Liver (tissue), 9 donors: Measurements from ENCODE around the gene FAM120B. TPM values are rescaled to one million over a fixed set of nuclear protein-coding genes. Genes with fewer than 3 reads are reported as not detected.
A peak's percentile ranks its signal among the peaks of the same experiment; 100 is the strongest.

Experiments used
- DNase-seq: peaks from one replicate; pipeline ENCODE4 v3.0.0-alpha.2; 2017; ENCODE audit warnings: low spot score
- H3K27ac ChIP-seq, 2 donors: one replicate each; pipeline ENCODE4 v1.7.0; 2013; ENCODE audit warnings: inconsistent platforms in 2 of 2, low read length in 2 of 2, control low read depth in 1 of 2, low read depth in 1 of 2, mild to moderate bottlenecking in 1 of 2
- H3K27me3 ChIP-seq, 4 donors: one replicate each; pipeline versions ENCODE4 v1.6.1 to v1.7.0; 2013; ENCODE audit warnings: low read length in 3 of 4, inconsistent platforms in 1 of 4, mild to moderate bottlenecking in 1 of 4, moderate library complexity in 1 of 4; ENCODE audit not compliant: control insufficient read depth in 4 of 4, insufficient read depth in 4 of 4
- H3K36me3 ChIP-seq, 4 donors: one replicate each; pipeline versions ENCODE4 v1.6.1 to v1.7.0; 2013; ENCODE audit warnings: low read length in 3 of 4, mild to moderate bottlenecking in 3 of 4, low read depth in 1 of 4, moderate library complexity in 1 of 4; ENCODE audit not compliant: control insufficient read depth in 4 of 4, insufficient read depth in 3 of 4
- H3K4me1 ChIP-seq, 4 donors: one replicate each; pipeline versions ENCODE4 v1.6.1 to v1.7.0; 2013; ENCODE audit warnings: low read length in 3 of 4, mild to moderate bottlenecking in 3 of 4, moderate library complexity in 1 of 4; ENCODE audit not compliant: control insufficient read depth in 4 of 4, insufficient read depth in 4 of 4
- H3K4me3 ChIP-seq, 3 donors: one replicate each; pipeline versions ENCODE4 v1.6.1 to v1.7.0; 2013; ENCODE audit warnings: low read length in 3 of 3, control low read depth in 1 of 3, low read depth in 1 of 3, mild to moderate bottlenecking in 1 of 3
- H3K9ac ChIP-seq, 2 donors: one replicate each; pipeline ENCODE4 v1.7.0; 2013; ENCODE audit warnings: low read length in 2 of 2, mild to moderate bottlenecking in 2 of 2, moderate library complexity in 2 of 2, control low read depth in 1 of 2, low read depth in 1 of 2
- H3K9me3 ChIP-seq, 4 donors: one replicate each; pipeline versions ENCODE4 v1.6.1 to v1.7.0; 2013; ENCODE audit warnings: low read length in 3 of 4; ENCODE audit not compliant: control insufficient read depth in 4 of 4
- ATF3 ChIP-seq: IDR thresholded peaks from 2 replicates; pipeline ENCODE4 v1.6.1; 2016; ENCODE audit warnings: antibody characterized with exemption
- EGR1 ChIP-seq, 2 donors: IDR thresholded peaks; 2 replicates each; pipeline ENCODE4 v1.6.1; 2016 to 2018; ENCODE audit warnings: antibody characterized with exemption in 2 of 2, low read depth in 2 of 2
- FOXA1 ChIP-seq: IDR thresholded peaks from 2 replicates; pipeline ENCODE4 v1.6.1; 2016; ENCODE audit warnings: antibody characterized with exemption
- FOXA2 ChIP-seq: IDR thresholded peaks from 2 replicates; pipeline ENCODE4 v1.6.1; 2016; ENCODE audit warnings: antibody characterized with exemption
- GABPA ChIP-seq, 2 donors: IDR thresholded peaks in 1 of 2; conservative IDR thresholded peaks in 1 of 2; 2 replicates each; pipeline ENCODE4 v1.6.1; 2016; ENCODE audit warnings: antibody characterized with exemption in 2 of 2, mild to moderate bottlenecking in 1 of 2, moderate library complexity in 1 of 2
- HNF4A ChIP-seq, 2 donors: conservative IDR thresholded peaks; 2 replicates each; pipeline ENCODE4 v1.6.1; 2016; ENCODE audit warnings: antibody characterized with exemption in 2 of 2, mild to moderate bottlenecking in 2 of 2
- HNF4G ChIP-seq: IDR thresholded peaks from 2 replicates; pipeline ENCODE4 v1.6.1; 2016; ENCODE audit warnings: antibody characterized with exemption
- JUND ChIP-seq, 2 donors: IDR thresholded peaks; 2 replicates each; pipeline ENCODE4 v1.6.1; 2016; ENCODE audit warnings: antibody characterized with exemption in 2 of 2
- NR2F2 ChIP-seq: IDR thresholded peaks from 2 replicates; pipeline ENCODE4 v1.6.1; 2016; ENCODE audit warnings: antibody characterized with exemption
- RAD21 ChIP-seq, 2 donors: IDR thresholded peaks; 2 replicates each; pipeline ENCODE4 v1.6.1; 2016; ENCODE audit warnings: antibody characterized with exemption in 2 of 2, mild to moderate bottlenecking in 2 of 2
- RXRA ChIP-seq, 2 donors: IDR thresholded peaks; 2 replicates each; pipeline ENCODE4 v1.6.1; 2017 to 2018; ENCODE audit warnings: antibody characterized with exemption in 2 of 2, mild to moderate bottlenecking in 1 of 2
- SP1 ChIP-seq: IDR thresholded peaks from 2 replicates; pipeline ENCODE4 v1.6.1; 2018; ENCODE audit warnings: antibody characterized with exemption, mild to moderate bottlenecking
- TAF1 ChIP-seq: conservative IDR thresholded peaks from 2 replicates; pipeline ENCODE4 v1.6.1; 2016; ENCODE audit warnings: antibody characterized with exemption, mild to moderate bottlenecking
- YY1 ChIP-seq: IDR thresholded peaks from 2 replicates; pipeline ENCODE4 v1.6.1; 2016; ENCODE audit warnings: antibody characterized with exemption, mild to moderate bottlenecking
- ZBTB33 ChIP-seq: IDR thresholded peaks from 2 replicates; pipeline ENCODE4 v1.6.1; 2016; ENCODE audit warnings: antibody characterized with exemption
- WGBS: extraction: QIAGEN DNeasy Blood & Tissue Kit; methylation state at CpG from one replicate; pipeline ENCODE4 v1.1.7; 2013; 5-methylcytosine and 5-hydroxymethylcytosine counted together
- polyA plus RNA-seq, 2 donors: library from polyadenylated mRNA; stranded (reverse) in 1 of 2; unstranded in 1 of 2; fragments of 200-250 nt in 1 of 2; fragments of >200 nt in 1 of 2; fragmentation: Nextera tagmentation in 1 of 2; extraction: Ambion mirVana in 1 of 2; gene quantifications; one replicate each; pipeline versions ENCODE4 v1.2.1 to v1.2.3, GENCODE V29; 2013 to 2015
- total RNA-seq, 2 donors: library from RNA; depleted of rRNA; stranded (reverse); fragments of >200 nt; gene quantifications; one replicate each; pipeline ENCODE4 v1.2.3, GENCODE V29; 2014
- TF ChIP-seq, protein P1 (sequence below): IDR thresholded peaks from 2 replicates; pipeline ENCODE4 v1.6.1; 2016; ENCODE audit warnings: antibody characterized with exemption
- TF ChIP-seq, protein P2 (sequence below): fragments of 150-350 bp; IDR thresholded peaks from 2 replicates; pipeline ENCODE4 v1.5.1; 2017; ENCODE audit warnings: improper control_type of control experiment, low read depth, low read length; ENCODE audit not compliant: missing input control
- TF ChIP-seq, protein P3 (sequence below): IDR thresholded peaks from 2 replicates; pipeline ENCODE4 v1.6.1; 2016; ENCODE audit warnings: antibody characterized with exemption, mild to moderate bottlenecking
- donor health status: healthy.
- donor health status: healthy.
- donor health status: healthy.
- donor health status: healthy.
- donor health status: healthy.

FAM120B gene
- total and polyA plus RNA-seq, 4 donors, result 6.0 to 11.1 (median 9.1) TPM

DNA sequence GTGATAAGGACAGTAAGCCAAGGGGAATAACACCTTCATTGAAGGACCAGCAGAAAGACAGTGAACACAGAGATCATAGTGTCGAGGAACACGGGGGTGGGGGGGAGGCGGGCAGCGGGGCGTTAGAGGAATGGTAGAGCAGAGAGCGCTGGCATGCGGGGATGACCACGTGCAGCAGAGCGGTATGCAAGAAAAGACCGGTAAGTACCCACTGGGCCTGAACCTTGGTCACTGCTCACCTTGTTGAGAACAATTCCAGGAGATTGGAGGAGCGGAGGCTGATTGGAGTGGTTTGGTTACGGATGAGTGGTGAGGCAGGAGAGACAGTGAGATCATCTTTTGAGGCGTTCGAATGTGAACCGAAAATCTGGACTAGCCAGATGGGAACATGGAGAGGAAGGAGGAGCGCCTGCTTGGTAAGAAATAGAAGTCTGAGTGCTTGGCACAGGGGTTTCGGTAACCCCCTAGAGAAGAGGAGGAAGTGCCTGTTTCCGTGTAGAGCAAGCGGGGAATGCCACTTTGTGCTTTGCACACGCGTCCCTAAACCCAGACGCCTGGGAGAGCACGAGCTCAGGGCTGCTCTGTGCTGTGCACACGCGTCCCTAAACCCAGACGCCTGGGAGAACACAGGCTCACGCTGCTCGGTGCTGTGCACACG, 70.0 kb downstream of the FAM120B start (continued):
- no peak for TF ChIP-seq RXRA (IDR thresholded peaks at IDR 0.05)

- H3K27ac ChIP-seq, result no peak overlapping the region
Observed at GRCh38 chr6:170378502-170378901, 71.9 kb downstream of the FAM120B start.

DNA sequence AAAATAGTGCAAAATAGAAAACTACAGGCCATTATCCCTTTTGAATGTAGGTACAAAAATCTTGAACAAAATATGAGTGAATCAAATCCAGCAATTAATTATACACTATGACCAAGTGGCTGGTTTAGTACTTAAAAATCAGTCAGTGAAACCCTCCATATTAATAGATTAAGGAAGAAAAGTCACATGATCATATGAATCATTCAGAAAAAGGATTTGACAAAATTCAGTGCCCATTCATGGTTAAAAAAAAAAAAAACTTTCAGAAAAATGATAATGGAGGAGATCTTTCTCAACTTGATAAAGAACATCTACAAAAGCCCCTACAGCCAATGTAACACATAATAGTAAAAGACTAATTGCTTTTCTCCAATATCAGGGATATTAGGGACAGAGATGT, 75.0 kb downstream of the FAM120B start:
- H3K4me3 ChIP-seq, result no peak overlapping the region

More at GRCh38 chr6:170378502-170378901, 71.9 kb downstream of the FAM120B start:
- no peaks in the 10 kb centered on the region for H3K9me3 ChIP-seq
- 75% methylated on average over 10 of the region's 10 CpGs for WGBS
- no peak overlapping the region for H3K4me3 ChIP-seq
- no peak for TF ChIP-seq JUND (IDR thresholded peaks at IDR 0.05)
- peak in 1 of 2 donors; percentile 37 for TF ChIP-seq EGR1 (IDR thresholded peaks at IDR 0.05; ENCODE audit: low read depth in 2 of 2)
- TF ChIP-seq, protein P1, sequence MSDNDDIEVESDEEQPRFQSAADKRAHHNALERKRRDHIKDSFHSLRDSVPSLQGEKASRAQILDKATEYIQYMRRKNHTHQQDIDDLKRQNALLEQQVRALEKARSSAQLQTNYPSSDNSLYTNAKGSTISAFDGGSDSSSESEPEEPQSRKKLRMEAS, result no peak
- no peak for TF ChIP-seq NR2F2
- no peaks in the 10 kb centered on the region for H3K4me1 ChIP-seq
- no peak for DNase-seq
- H3K27me3 ChIP-seq, result no peaks in the 10 kb centered on the region
- H3K9ac ChIP-seq, result no peak overlapping the region
- peaks cover 0 to 11% (median 0%) of the 10 kb centered on the region in 4 donors for H3K36me3 ChIP-seq

More for the DNA sequence above, 75.0 kb downstream of the FAM120B start:
- Histone ChIP-seq H3K27me3 (no peaks in the 10 kb centered on the region), H3K4me1 (peaks cover 0 to 1% (median 0%) of the 10 kb centered on the region in 4 donors), H3K9ac (no peak overlapping the region), H3K27ac (no peak overlapping the region), H3K36me3 (peaks cover 0 to 5% (median 4%) of the 10 kb centered on the region in 4 donors), H3K9me3 (no peaks in the 10 kb centered on the region)
- DNase-seq, result no peak
- TF ChIP-seq FOXA2, result no peak
- no peak for TF ChIP-seq HNF4G
- no peak for TF ChIP-seq ATF3
- no peak for TF ChIP-seq GABPA (IDR thresholded peaks at IDR 0.05 in 1 of 2, conservative IDR thresholded peaks at IDR 0.05 in 1 of 2)
- no peak for TF ChIP-seq YY1
- TF ChIP-seq, protein P2, sequence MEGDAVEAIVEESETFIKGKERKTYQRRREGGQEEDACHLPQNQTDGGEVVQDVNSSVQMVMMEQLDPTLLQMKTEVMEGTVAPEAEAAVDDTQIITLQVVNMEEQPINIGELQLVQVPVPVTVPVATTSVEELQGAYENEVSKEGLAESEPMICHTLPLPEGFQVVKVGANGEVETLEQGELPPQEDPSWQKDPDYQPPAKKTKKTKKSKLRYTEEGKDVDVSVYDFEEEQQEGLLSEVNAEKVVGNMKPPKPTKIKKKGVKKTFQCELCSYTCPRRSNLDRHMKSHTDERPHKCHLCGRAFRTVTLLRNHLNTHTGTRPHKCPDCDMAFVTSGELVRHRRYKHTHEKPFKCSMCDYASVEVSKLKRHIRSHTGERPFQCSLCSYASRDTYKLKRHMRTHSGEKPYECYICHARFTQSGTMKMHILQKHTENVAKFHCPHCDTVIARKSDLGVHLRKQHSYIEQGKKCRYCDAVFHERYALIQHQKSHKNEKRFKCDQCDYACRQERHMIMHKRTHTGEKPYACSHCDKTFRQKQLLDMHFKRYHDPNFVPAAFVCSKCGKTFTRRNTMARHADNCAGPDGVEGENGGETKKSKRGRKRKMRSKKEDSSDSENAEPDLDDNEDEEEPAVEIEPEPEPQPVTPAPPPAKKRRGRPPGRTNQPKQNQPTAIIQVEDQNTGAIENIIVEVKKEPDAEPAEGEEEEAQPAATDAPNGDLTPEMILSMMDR, result no peak
- no peak for TF ChIP-seq FOXA1
- TF ChIP-seq, protein P3, sequence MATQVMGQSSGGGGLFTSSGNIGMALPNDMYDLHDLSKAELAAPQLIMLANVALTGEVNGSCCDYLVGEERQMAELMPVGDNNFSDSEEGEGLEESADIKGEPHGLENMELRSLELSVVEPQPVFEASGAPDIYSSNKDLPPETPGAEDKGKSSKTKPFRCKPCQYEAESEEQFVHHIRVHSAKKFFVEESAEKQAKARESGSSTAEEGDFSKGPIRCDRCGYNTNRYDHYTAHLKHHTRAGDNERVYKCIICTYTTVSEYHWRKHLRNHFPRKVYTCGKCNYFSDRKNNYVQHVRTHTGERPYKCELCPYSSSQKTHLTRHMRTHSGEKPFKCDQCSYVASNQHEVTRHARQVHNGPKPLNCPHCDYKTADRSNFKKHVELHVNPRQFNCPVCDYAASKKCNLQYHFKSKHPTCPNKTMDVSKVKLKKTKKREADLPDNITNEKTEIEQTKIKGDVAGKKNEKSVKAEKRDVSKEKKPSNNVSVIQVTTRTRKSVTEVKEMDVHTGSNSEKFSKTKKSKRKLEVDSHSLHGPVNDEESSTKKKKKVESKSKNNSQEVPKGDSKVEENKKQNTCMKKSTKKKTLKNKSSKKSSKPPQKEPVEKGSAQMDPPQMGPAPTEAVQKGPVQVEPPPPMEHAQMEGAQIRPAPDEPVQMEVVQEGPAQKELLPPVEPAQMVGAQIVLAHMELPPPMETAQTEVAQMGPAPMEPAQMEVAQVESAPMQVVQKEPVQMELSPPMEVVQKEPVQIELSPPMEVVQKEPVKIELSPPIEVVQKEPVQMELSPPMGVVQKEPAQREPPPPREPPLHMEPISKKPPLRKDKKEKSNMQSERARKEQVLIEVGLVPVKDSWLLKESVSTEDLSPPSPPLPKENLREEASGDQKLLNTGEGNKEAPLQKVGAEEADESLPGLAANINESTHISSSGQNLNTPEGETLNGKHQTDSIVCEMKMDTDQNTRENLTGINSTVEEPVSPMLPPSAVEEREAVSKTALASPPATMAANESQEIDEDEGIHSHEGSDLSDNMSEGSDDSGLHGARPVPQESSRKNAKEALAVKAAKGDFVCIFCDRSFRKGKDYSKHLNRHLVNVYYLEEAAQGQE, result no peak
- TF ChIP-seq EGR1 (IDR thresholded peaks at IDR 0.05; ENCODE audit: low read depth in 2 of 2), result no peak
- no peak for TF ChIP-seq NR2F2
- TF ChIP-seq HNF4A (conservative IDR thresholded peaks at IDR 0.05), result no peak
- no peak for TF ChIP-seq RXRA (IDR thresholded peaks at IDR 0.05)
- TF ChIP-seq, protein P1, result no peak
- no peak for TF ChIP-seq JUND (IDR thresholded peaks at IDR 0.05)
- no peak for TF ChIP-seq ZBTB33
- no peak for TF ChIP-seq RAD21 (IDR thresholded peaks at IDR 0.05)
- no peak for TF ChIP-seq TAF1
- TF ChIP-seq SP1, result no peak
